Gastroesophageal sphincter (tissue), 3 donors: ENCODE data around the gene SHISAL1.

Experiments
- CTCF ChIP-seq, 4 experiments: fragments of 200-600 bp in 2 of 4; fragments of 450-650 bp in 2 of 4; sonication (generic) in 1 of 4; IDR thresholded peaks; one replicate each; pipeline ENCODE4 v1.5.1; 2017 to 2019; ENCODE audit warnings: antibody characterized with exemption in 4 of 4, mild to moderate bottlenecking in 2 of 4, moderate library complexity in 2 of 4
- EP300 ChIP-seq: sonication (generic); formaldehyde crosslinking; IDR thresholded peaks from one replicate; pipeline ENCODE4 v1.6.1; 2017; ENCODE audit warnings: antibody characterized with exemption, mild to moderate bottlenecking
- POLR2A ChIP-seq, 2 donors: fragments of 450-650 bp; IDR thresholded peaks; one replicate each; pipeline ENCODE4 v1.6.1; 2017; ENCODE audit warnings: antibody characterized with exemption in 2 of 2, mild to moderate bottlenecking in 2 of 2, moderate library complexity in 1 of 2
- POLR2AphosphoS5 ChIP-seq: sonication (generic); formaldehyde crosslinking; IDR thresholded peaks from one replicate; pipeline ENCODE4 v1.6.1; 2017; ENCODE audit warnings: antibody characterized with exemption

- TF ChIP-seq POLR2A (IDR thresholded peaks at IDR 0.05) (no peak), CTCF (IDR thresholded peaks at IDR 0.05) (no peak), POLR2AphosphoS5 (no peak), EP300 (no peak)
Measured at GRCh38 chr22:44271732-44272400, 40.9 kb downstream of the SHISAL1 start.
